Lower leg skin (tissue), 4 donors: ENCODE data around the gene MUC12. TPM values are rescaled to one million over a fixed set of nuclear protein-coding genes. Genes with fewer than 3 reads are reported as not detected.
A peak's percentile ranks its signal among the peaks of the same experiment; 100 is the strongest.
"Not testable (repeated sequence)": the region's sequence is repeated elsewhere in the genome, so short reads cannot be mapped to it uniquely, and the experiment has no call there.

Experiments
- DNase-seq, 2 donors: peaks; one replicate each; pipeline ENCODE4 v3.0.0-alpha.2; 2019; ENCODE audit warnings: low spot score in 2 of 2
- H3K4me3 ChIP-seq: fragments of 200-600 bp; sonication (generic); 2 replicates; pipeline ENCODE4 v1.5.1; 2017; ENCODE audit warnings: mild to moderate bottlenecking, low read depth; ENCODE audit not compliant: poor library complexity, severe bottlenecking
- POLR2A ChIP-seq, 2 donors: fragments of 450-650 bp; IDR thresholded peaks; one replicate each; pipeline ENCODE4 v1.6.1; 2016 to 2017; ENCODE audit warnings: antibody characterized with exemption in 2 of 2, mild to moderate bottlenecking in 1 of 2, moderate library complexity in 1 of 2
- WGBS, 2 donors: methylation state at CpG; one replicate each; pipeline ENCODE4 v1.1.5; 2018; 5-methylcytosine and 5-hydroxymethylcytosine counted together
- intact Hi-C: fragments of 100-400 bp; cut with DNase I; formaldehyde crosslinking; loops from one replicate; pipeline ENCODE4 v1.15.0; 2023; ENCODE audit warnings: low total_unique reads
- total RNA-seq, 4 donors: library from RNA; depleted of rRNA; stranded (reverse); fragments of >200 nt; gene quantifications; one replicate each; pipeline ENCODE4 v1.1.0, GENCODE V29; 2016
- TF ChIP-seq, protein P1 (sequence below), 3 donors: fragments of 450-650 bp; IDR thresholded peaks; one replicate each; pipeline ENCODE4 v1.5.1; 2016; ENCODE audit warnings: antibody characterized with exemption in 3 of 3, mild to moderate bottlenecking in 3 of 3, moderate library complexity in 2 of 3

The MUC12 gene
- total RNA-seq, 4 donors from 2014 or later = not detected

- no peak for DNase-seq
- H3K4me3 ChIP-seq = no peak overlapping the region
- TF ChIP-seq POLR2A (IDR thresholded peaks at IDR 0.05) = no peak
- TF ChIP-seq, protein P1, sequence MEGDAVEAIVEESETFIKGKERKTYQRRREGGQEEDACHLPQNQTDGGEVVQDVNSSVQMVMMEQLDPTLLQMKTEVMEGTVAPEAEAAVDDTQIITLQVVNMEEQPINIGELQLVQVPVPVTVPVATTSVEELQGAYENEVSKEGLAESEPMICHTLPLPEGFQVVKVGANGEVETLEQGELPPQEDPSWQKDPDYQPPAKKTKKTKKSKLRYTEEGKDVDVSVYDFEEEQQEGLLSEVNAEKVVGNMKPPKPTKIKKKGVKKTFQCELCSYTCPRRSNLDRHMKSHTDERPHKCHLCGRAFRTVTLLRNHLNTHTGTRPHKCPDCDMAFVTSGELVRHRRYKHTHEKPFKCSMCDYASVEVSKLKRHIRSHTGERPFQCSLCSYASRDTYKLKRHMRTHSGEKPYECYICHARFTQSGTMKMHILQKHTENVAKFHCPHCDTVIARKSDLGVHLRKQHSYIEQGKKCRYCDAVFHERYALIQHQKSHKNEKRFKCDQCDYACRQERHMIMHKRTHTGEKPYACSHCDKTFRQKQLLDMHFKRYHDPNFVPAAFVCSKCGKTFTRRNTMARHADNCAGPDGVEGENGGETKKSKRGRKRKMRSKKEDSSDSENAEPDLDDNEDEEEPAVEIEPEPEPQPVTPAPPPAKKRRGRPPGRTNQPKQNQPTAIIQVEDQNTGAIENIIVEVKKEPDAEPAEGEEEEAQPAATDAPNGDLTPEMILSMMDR (IDR thresholded peaks at IDR 0.05) = no peak
- intact Hi-C loops = no loop called here
- WGBS, 2 donors = 71 to 85% methylated on average over 4 of the region's 4 CpGs
These were observed 66.6 kb downstream of the MUC12 start for GRCh38 chr7:101035941-101036340.

- WGBS, 2 donors = 80 to 85% methylated on average over 6 of the region's 6 CpGs
- DNase-seq, H3K4me3 ChIP-seq, intact Hi-C loops: not testable (repeated sequence)
These were observed 71.9 kb downstream of the MUC12 start for GRCh38 chr7:101041283-101041682.

- H3K4me3 ChIP-seq = no peak overlapping the region
- no peak for TF ChIP-seq POLR2A (IDR thresholded peaks at IDR 0.05)
- TF ChIP-seq, protein P1 (IDR thresholded peaks at IDR 0.05) = no peak
- intact Hi-C loops = loop anchor here (5.0 kb wide), 1 partner anchor 161 kb away; the partner anchor contains the start of gene ACHE
- DNase-seq = peak; percentile 34 to 88
- 17 to 24% methylated on average over 9 of the region's 9 CpGs for WGBS, 2 donors
These were observed 89.0 kb downstream of the MUC12 start for GRCh38 chr7:101058355-101058754.

GRCh38 chr7:101059620-101059942 lies 90.2 kb downstream of the MUC12 start:
- 28 to 31% methylated on average over 9 of the region's 9 CpGs for WGBS, 2 donors
- no peak overlapping the region for H3K4me3 ChIP-seq
- intact Hi-C loops = loop anchor here (5.0 kb wide), 1 partner anchor 162 kb away; the partner anchor contains the start of gene ACHE
- no peak for TF ChIP-seq POLR2A (IDR thresholded peaks at IDR 0.05)
- TF ChIP-seq, protein P1 (IDR thresholded peaks at IDR 0.05) = no peak
- DNase-seq = no peak

GRCh38 chr7:101060992-101061391 lies 91.6 kb downstream of the MUC12 start:
- DNase-seq = no peak
- 81 to 84% methylated on average over 5 of the region's 5 CpGs for WGBS, 2 donors
- TF ChIP-seq POLR2A (IDR thresholded peaks at IDR 0.05) = no peak
- TF ChIP-seq, protein P1 (IDR thresholded peaks at IDR 0.05) = no peak
- H3K4me3 ChIP-seq = no peak overlapping the region
- intact Hi-C loops = no loop called here

- intact Hi-C loops, H3K4me3 ChIP-seq, DNase-seq: not testable (repeated sequence)
- 69 to 71% methylated on average over 9 of the region's 9 CpGs for WGBS, 2 donors
These were observed 94.8 kb downstream of the MUC12 start for GRCh38 chr7:101064176-101064550.

GRCh38 chr7:101065162-101065561 lies 95.8 kb downstream of the MUC12 start:
- 75 to 95% methylated on average over 3 of the region's 3 CpGs for WGBS, 2 donors
- H3K4me3 ChIP-seq, DNase-seq: not testable (repeated sequence)
- intact Hi-C loops = loop anchor here (5.0 kb wide), 1 partner anchor 163 kb away; no protein-coding TSS in a partner anchor
